Erythroblast (primary cell): ENCODE results near the gene EMX2.
"Not testable (repeated sequence)": the region's sequence is repeated elsewhere in the genome, so short reads cannot be mapped to it uniquely, and the experiment has no call there.

ENCODE experiments used
- GATA1 ChIP-seq: IDR thresholded peaks from 2 replicates; pipeline ENCODE4 v1.6.1; 2011; ENCODE audit warnings: low read depth, mild to moderate bottlenecking, control low read depth, low read length, moderate library complexity
- POLR2A ChIP-seq: IDR thresholded peaks from 2 replicates; pipeline ENCODE4 v1.6.1; 2011; ENCODE audit warnings: mild to moderate bottlenecking, low read length

DNA sequence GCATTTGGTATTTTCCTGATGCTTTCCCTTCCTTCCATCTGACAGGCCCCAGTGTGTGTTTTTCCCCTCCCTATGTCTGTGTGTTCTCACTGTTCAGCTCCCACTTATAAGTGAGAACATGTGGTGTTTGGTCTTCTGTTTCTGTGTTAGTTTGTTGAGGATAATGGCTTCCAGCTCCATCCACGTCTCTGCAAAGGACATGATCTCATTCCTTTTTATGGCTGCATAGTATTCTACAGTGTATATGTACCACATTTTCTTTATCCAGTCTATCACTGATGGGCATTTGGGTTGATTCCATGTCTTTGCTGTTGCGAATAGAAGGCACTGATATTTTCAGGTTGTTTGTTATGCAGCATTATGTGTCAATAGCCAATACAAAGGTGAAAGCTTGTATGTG, 42.3 kb downstream of the EMX2 start:
- not testable (repeated sequence) for TF ChIP-seq POLR2A, GATA1
